Measurements from ENCODE around the gene FOXJ3. TPM values are rescaled to one million over a fixed set of nuclear protein-coding genes. Genes with fewer than 3 reads are reported as not detected.
A peak's percentile ranks its signal among the peaks of the same experiment; 100 is the strongest.

FOXJ3 gene
- total and polyA plus RNA-seq, 2 experiments from 2014 or later, result 16.3 to 23.6 TPM

GRCh38 chr1:42295816-42296215, 39.2 kb downstream of the FOXJ3 start:
- Histone ChIP-seq H3K9ac (no peak overlapping the region), H4K20me1 (ENCODE audit: insufficient read depth) (0 out of 2 replicates have a peak, but pooled peaks cover 6% of the 10 kb centered on the region), H2AFZ (no peak overlapping the region), H3K4me1 (ENCODE audit: insufficient read depth) (no peaks in the 10 kb centered on the region), H3K9me3 (ENCODE audit: low read depth) (no peaks in the 10 kb centered on the region), H3K36me3 (ENCODE audit: low read depth) (peaks cover 4% of the 10 kb centered on the region; the same call in 1 of the 2 replicates), H3K9me2 (ENCODE audit: insufficient read depth) (no peaks in the 10 kb centered on the region), H3K27me3 (replicated peaks; ENCODE audit: insufficient read depth) (no peaks in the 10 kb centered on the region), H3F3A (ENCODE audit: insufficient read depth) (no peaks in the 10 kb centered on the region), H3K27ac (no peak overlapping the region), H3K4me3 (no peak overlapping the region), H3K4me2 (ENCODE audit: unreplicated experiment) (no peak overlapping the region), H3K79me2 (ENCODE audit: insufficient read depth) (peaks cover 98% of the 10 kb centered on the region)
- in situ Hi-C loops (cut with MboI), result no loop called here
- TF ChIP-seq EZH2 (IDR thresholded peaks at IDR 0.05; ENCODE audit: insufficient read depth, poor library complexity, severe bottlenecking) (no peak), EZH2phosphoT487 (IDR thresholded peaks at IDR 0.05; ENCODE audit: insufficient read depth, low read depth) (no peak)
- DNase-seq, result no peak
- WGBS, 2 experiments (ENCODE audit: low coverage in 1 of 2, low lambda C conversion rate in 2 of 2, missing lambda C conversion rate in 2 of 2), result 96 to 97% methylated on average over 5 of the region's 5 CpGs

- 71 to 74% methylated on average over 2 of the region's 2 CpGs for WGBS, 2 experiments (ENCODE audit: low coverage in 1 of 2, low lambda C conversion rate in 2 of 2, missing lambda C conversion rate in 2 of 2)
- no peaks in the 10 kb centered on the region for H3K9me2 ChIP-seq (ENCODE audit: insufficient read depth)
- no peaks in the 10 kb centered on the region for H4K20me1 ChIP-seq (ENCODE audit: insufficient read depth)
- no peaks in the 10 kb centered on the region for H3K9me3 ChIP-seq (ENCODE audit: low read depth)
- no peak overlapping the region for H3K27ac ChIP-seq
- H2AFZ ChIP-seq, result no peak overlapping the region
- DNase-seq, result peak; percentile 24
- in situ Hi-C loops (cut with MboI), result no loop called here
- H3K9ac ChIP-seq, result no peak overlapping the region
- 0 out of 2 replicates have a peak, but pooled peaks cover 4% of the 10 kb centered on the region for H3K36me3 ChIP-seq (ENCODE audit: low read depth)
- no peaks in the 10 kb centered on the region; the same call in 1 of the 2 replicates for H3F3A ChIP-seq (ENCODE audit: insufficient read depth)
- no peak overlapping the region for H3K4me3 ChIP-seq
- H3K4me1 ChIP-seq (ENCODE audit: insufficient read depth), result peaks cover 9% of the 10 kb centered on the region; the same call in 1 of the 2 replicates
- H3K4me2 ChIP-seq (ENCODE audit: unreplicated experiment), result no peak overlapping the region
- H3K27me3 ChIP-seq (replicated peaks; ENCODE audit: insufficient read depth), result no peaks in the 10 kb centered on the region
- peaks cover 99% of the 10 kb centered on the region for H3K79me2 ChIP-seq (ENCODE audit: insufficient read depth)
- TF ChIP-seq EZH2 (IDR thresholded peaks at IDR 0.05; ENCODE audit: insufficient read depth, poor library complexity, severe bottlenecking) (no peak), EZH2phosphoT487 (IDR thresholded peaks at IDR 0.05; ENCODE audit: insufficient read depth, low read depth) (no peak)
Measured at GRCh38 chr1:42290130-42290529, 44.9 kb downstream of the FOXJ3 start.

GRCh38 chr1:42288311-42288985, 46.6 kb downstream of the FOXJ3 start:
- Histone ChIP-seq H3K79me2 (ENCODE audit: insufficient read depth) (peaks cover 99% of the 10 kb centered on the region), H3K4me3 (no peak overlapping the region), H3K9me2 (ENCODE audit: insufficient read depth) (no peaks in the 10 kb centered on the region), H3K36me3 (ENCODE audit: low read depth) (0 out of 2 replicates have a peak, but pooled peaks cover 4% of the 10 kb centered on the region), H3K9ac (no peak overlapping the region), H3K4me1 (ENCODE audit: insufficient read depth) (peaks cover 9% of the 10 kb centered on the region; the same call in 1 of the 2 replicates), H2AFZ (no peak overlapping the region), H3K27ac (no peak overlapping the region), H3K27me3 (replicated peaks; ENCODE audit: insufficient read depth) (no peaks in the 10 kb centered on the region), H3K9me3 (ENCODE audit: low read depth) (no peaks in the 10 kb centered on the region), H3K4me2 (ENCODE audit: unreplicated experiment) (no peak overlapping the region), H4K20me1 (ENCODE audit: insufficient read depth) (0 out of 2 replicates have a peak, but pooled peaks cover 7% of the 10 kb centered on the region), H3F3A (ENCODE audit: insufficient read depth) (peaks cover 4% of the 10 kb centered on the region; the same call in 1 of the 2 replicates)
- 26 to 51% methylated on average over 1 of the region's 1 CpG for WGBS, 2 experiments (ENCODE audit: low coverage in 1 of 2, low lambda C conversion rate in 2 of 2, missing lambda C conversion rate in 2 of 2)
- DNase-seq, result no peak
- in situ Hi-C loops (cut with MboI), result no loop called here
- TF ChIP-seq EZH2 (IDR thresholded peaks at IDR 0.05; ENCODE audit: insufficient read depth, poor library complexity, severe bottlenecking), result no peak
- no peak for TF ChIP-seq EZH2phosphoT487 (IDR thresholded peaks at IDR 0.05; ENCODE audit: insufficient read depth, low read depth)

GRCh38 chr1:42282867-42283583, 52.0 kb downstream of the FOXJ3 start:
- H3K4me3 ChIP-seq, result no peak overlapping the region
- in situ Hi-C loops (cut with MboI), result no loop called here
- peaks cover 93% of the 10 kb centered on the region for H3K79me2 ChIP-seq (ENCODE audit: insufficient read depth)
- no peaks in the 10 kb centered on the region for H3K9me2 ChIP-seq (ENCODE audit: insufficient read depth)
- no peaks in the 10 kb centered on the region for H3K27me3 ChIP-seq (replicated peaks; ENCODE audit: insufficient read depth)
- H3F3A ChIP-seq (ENCODE audit: insufficient read depth), result peaks cover 28% of the 10 kb centered on the region
- no peaks in the 10 kb centered on the region for H3K9me3 ChIP-seq (ENCODE audit: low read depth)
- no peak for TF ChIP-seq EZH2phosphoT487 (IDR thresholded peaks at IDR 0.05; ENCODE audit: insufficient read depth, low read depth)
- no peak for TF ChIP-seq EZH2 (IDR thresholded peaks at IDR 0.05; ENCODE audit: insufficient read depth, poor library complexity, severe bottlenecking)
- no peak overlapping the region for H2AFZ ChIP-seq
- no peaks in the 10 kb centered on the region for H3K36me3 ChIP-seq (ENCODE audit: low read depth)
- no peak overlapping the region for H3K9ac ChIP-seq
- peaks cover 32% of the 10 kb centered on the region for H3K4me1 ChIP-seq (ENCODE audit: insufficient read depth)
- H3K4me2 ChIP-seq (ENCODE audit: unreplicated experiment), result peak overlapping the region; percentile 33
- peak overlapping the region; percentile 54 for H3K27ac ChIP-seq
- peaks cover 22% of the 10 kb centered on the region; the same call in 1 of the 2 replicates for H4K20me1 ChIP-seq (ENCODE audit: insufficient read depth)
- peak; percentile 28 for DNase-seq
- WGBS, 2 experiments (ENCODE audit: low coverage in 1 of 2, low lambda C conversion rate in 2 of 2, missing lambda C conversion rate in 2 of 2), result 84 to 86% methylated on average over 5 of the region's 5 CpGs

Measured in GM23248 (cell line).